Measurements from ENCODE around the gene PCNX3.

DNA sequence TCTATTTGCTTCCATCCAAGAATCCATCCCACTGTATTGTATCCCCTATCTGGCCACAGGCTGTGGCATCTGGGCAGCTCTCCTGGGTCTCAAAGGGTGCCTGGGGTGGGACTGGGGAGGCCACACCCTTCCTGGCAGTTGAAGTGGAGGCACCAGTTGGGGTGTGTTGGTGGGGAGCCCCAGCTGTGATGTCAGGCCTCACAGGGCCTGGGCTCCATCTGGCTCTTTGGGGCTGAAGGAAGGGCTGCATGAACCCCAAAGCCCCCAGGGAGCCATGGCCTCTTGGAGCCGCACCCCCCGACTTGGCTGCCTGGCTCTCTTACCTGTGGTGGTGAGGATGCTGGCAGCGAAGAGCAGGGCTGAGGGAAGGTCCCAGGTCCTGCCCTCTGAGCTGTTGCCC is 20.4 kb upstream of the PCNX3 start:
- no peak for TF ChIP-seq POLR2A (IDR thresholded peaks at IDR 0.05; ENCODE audit: low read depth, low read length)
- no peak for TF ChIP-seq RCOR1 (IDR thresholded peaks at IDR 0.05; ENCODE audit: insufficient replicate concordance, low read length)
- no peak for TF ChIP-seq RAD21 (IDR thresholded peaks at IDR 0.05; ENCODE audit: low read length)
- TF ChIP-seq, protein P1, sequence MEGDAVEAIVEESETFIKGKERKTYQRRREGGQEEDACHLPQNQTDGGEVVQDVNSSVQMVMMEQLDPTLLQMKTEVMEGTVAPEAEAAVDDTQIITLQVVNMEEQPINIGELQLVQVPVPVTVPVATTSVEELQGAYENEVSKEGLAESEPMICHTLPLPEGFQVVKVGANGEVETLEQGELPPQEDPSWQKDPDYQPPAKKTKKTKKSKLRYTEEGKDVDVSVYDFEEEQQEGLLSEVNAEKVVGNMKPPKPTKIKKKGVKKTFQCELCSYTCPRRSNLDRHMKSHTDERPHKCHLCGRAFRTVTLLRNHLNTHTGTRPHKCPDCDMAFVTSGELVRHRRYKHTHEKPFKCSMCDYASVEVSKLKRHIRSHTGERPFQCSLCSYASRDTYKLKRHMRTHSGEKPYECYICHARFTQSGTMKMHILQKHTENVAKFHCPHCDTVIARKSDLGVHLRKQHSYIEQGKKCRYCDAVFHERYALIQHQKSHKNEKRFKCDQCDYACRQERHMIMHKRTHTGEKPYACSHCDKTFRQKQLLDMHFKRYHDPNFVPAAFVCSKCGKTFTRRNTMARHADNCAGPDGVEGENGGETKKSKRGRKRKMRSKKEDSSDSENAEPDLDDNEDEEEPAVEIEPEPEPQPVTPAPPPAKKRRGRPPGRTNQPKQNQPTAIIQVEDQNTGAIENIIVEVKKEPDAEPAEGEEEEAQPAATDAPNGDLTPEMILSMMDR (conservative IDR thresholded peaks at IDR 0.05; ENCODE audit: low read depth, low read length) = no peak
- no peak for TF ChIP-seq CEBPB (IDR thresholded peaks at IDR 0.05; ENCODE audit: low read depth, low read length)
- TF ChIP-seq SMC3 (IDR thresholded peaks at IDR 0.05; ENCODE audit: low read depth, low read length) = no peak
- TF ChIP-seq, protein P2, sequence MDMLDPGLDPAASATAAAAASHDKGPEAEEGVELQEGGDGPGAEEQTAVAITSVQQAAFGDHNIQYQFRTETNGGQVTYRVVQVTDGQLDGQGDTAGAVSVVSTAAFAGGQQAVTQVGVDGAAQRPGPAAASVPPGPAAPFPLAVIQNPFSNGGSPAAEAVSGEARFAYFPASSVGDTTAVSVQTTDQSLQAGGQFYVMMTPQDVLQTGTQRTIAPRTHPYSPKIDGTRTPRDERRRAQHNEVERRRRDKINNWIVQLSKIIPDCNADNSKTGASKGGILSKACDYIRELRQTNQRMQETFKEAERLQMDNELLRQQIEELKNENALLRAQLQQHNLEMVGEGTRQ (IDR thresholded peaks at IDR 0.05; ENCODE audit: low read depth, low read length) = no peak
- TF ChIP-seq MXI1 (IDR thresholded peaks at IDR 0.05; ENCODE audit: borderline replicate concordance, low read depth, low read length) = no peak
- no peak for TF ChIP-seq CHD1 (IDR thresholded peaks at IDR 0.05; ENCODE audit: low read depth, low read length)
- no peak for TF ChIP-seq BHLHE40 (IDR thresholded peaks at IDR 0.05; ENCODE audit: low read depth, low read length)
- TF ChIP-seq MAFK (IDR thresholded peaks at IDR 0.05; ENCODE audit: low read depth, low read length) = no peak
- TF ChIP-seq RFX5 (IDR thresholded peaks at IDR 0.05; ENCODE audit: low read depth, low read length) = no peak
- no peak for TF ChIP-seq FOS (IDR thresholded peaks at IDR 0.05; ENCODE audit: low read depth, low read length)
